Measurements from ENCODE around the gene EML5. TPM values are rescaled to one million over a fixed set of nuclear protein-coding genes. Genes with fewer than 3 reads are reported as not detected.

The EML5 gene
- total RNA-seq, 4 donors from 2014 or later = 0.35 to 3.3 (median 1.3) TPM

GRCh38 chr14:88749139-88749538, 43.6 kb downstream of the EML5 start:
- H3K27ac ChIP-seq = no peak overlapping the region
- no peak overlapping the region for H3K4me3 ChIP-seq
- no peak for DNase-seq
- no peaks in the 10 kb centered on the region for H3K27me3 ChIP-seq
- TF ChIP-seq POLR2A (IDR thresholded peaks at IDR 0.05) (no peak), CTCF (IDR thresholded peaks at IDR 0.05) (no peak)
- no peaks in the 10 kb centered on the region for H3K4me1 ChIP-seq
- H3K9me3 ChIP-seq = no peaks in the 10 kb centered on the region
- no peaks in the 10 kb centered on the region for H3K36me3 ChIP-seq

GRCh38 chr14:88748288-88748687, 44.5 kb downstream of the EML5 start:
- TF ChIP-seq CTCF (IDR thresholded peaks at IDR 0.05) (no peak), POLR2A (IDR thresholded peaks at IDR 0.05) (no peak)
- DNase-seq = no peak
- Histone ChIP-seq H3K27me3 (no peaks in the 10 kb centered on the region), H3K4me3 (no peak overlapping the region), H3K4me1 (no peaks in the 10 kb centered on the region), H3K9me3 (no peaks in the 10 kb centered on the region), H3K27ac (no peak overlapping the region), H3K36me3 (no peaks in the 10 kb centered on the region)

- Histone ChIP-seq H3K36me3 (no peaks in the 10 kb centered on the region), H3K27ac (no peak overlapping the region), H3K9me3 (no peaks in the 10 kb centered on the region), H3K27me3 (no peaks in the 10 kb centered on the region), H3K4me3 (no peak overlapping the region), H3K4me1 (no peaks in the 10 kb centered on the region)
- DNase-seq = no peak
- TF ChIP-seq POLR2A (IDR thresholded peaks at IDR 0.05) = no peak
- TF ChIP-seq CTCF (IDR thresholded peaks at IDR 0.05) = no peak
These were observed 46.7 kb downstream of the EML5 start for GRCh38 chr14:88746052-88746451.

GRCh38 chr14:88737245-88737644, 55.5 kb downstream of the EML5 start:
- no peak for DNase-seq
- H3K4me3 ChIP-seq = no peak overlapping the region
- H3K4me1 ChIP-seq = no peaks in the 10 kb centered on the region
- no peak for TF ChIP-seq CTCF (IDR thresholded peaks at IDR 0.05)
- no peak for TF ChIP-seq POLR2A (IDR thresholded peaks at IDR 0.05)
- H3K9me3 ChIP-seq = no peaks in the 10 kb centered on the region
- H3K27ac ChIP-seq = no peak overlapping the region
- no peaks in the 10 kb centered on the region for H3K36me3 ChIP-seq
- H3K27me3 ChIP-seq = no peaks in the 10 kb centered on the region

GRCh38 chr14:88733121-88733520, 59.6 kb downstream of the EML5 start:
- Histone ChIP-seq H3K9me3 (no peaks in the 10 kb centered on the region), H3K27ac (no peak overlapping the region), H3K27me3 (no peaks in the 10 kb centered on the region), H3K36me3 (no peaks in the 10 kb centered on the region), H3K4me1 (no peaks in the 10 kb centered on the region), H3K4me3 (no peak overlapping the region)
- no peak for DNase-seq
- TF ChIP-seq POLR2A (IDR thresholded peaks at IDR 0.05) = no peak

GRCh38 chr14:88729159-88729558, 63.6 kb downstream of the EML5 start:
- Histone ChIP-seq H3K27ac (no peak overlapping the region), H3K27me3 (no peaks in the 10 kb centered on the region), H3K4me1 (no peaks in the 10 kb centered on the region), H3K9me3 (no peaks in the 10 kb centered on the region), H3K4me3 (no peak overlapping the region), H3K36me3 (no peaks in the 10 kb centered on the region)
- TF ChIP-seq CTCF (IDR thresholded peaks at IDR 0.05) = no peak
- TF ChIP-seq POLR2A (IDR thresholded peaks at IDR 0.05) = no peak
- DNase-seq = no peak
